GM18508 (cell line): ENCODE measurements around the gene HNRNPC.
"Not testable (repeated sequence)": the region's sequence is repeated elsewhere in the genome, so short reads cannot be mapped to it uniquely, and the experiment has no call there.

Experiments
- ATAC-seq: cut with Tn5 transposase; IDR thresholded peaks from one replicate; pipeline ENCODE4 v1.9.1; 2021; ENCODE audit warnings: moderate number of reproducible peaks; ENCODE audit not compliant: insufficient read depth, unreplicated experiment

HNRNPC gene

GRCh38 chr14:21248739-21249411 lies 20.4 kb downstream of the HNRNPC start:
- ATAC-seq: no peak

- no peak for ATAC-seq
Observed at GRCh38 chr14:21248338-21248737, 20.9 kb downstream of the HNRNPC start.

- no peak for ATAC-seq
Observed at GRCh38 chr14:21245813-21246212, 23.4 kb downstream of the HNRNPC start.

DNA sequence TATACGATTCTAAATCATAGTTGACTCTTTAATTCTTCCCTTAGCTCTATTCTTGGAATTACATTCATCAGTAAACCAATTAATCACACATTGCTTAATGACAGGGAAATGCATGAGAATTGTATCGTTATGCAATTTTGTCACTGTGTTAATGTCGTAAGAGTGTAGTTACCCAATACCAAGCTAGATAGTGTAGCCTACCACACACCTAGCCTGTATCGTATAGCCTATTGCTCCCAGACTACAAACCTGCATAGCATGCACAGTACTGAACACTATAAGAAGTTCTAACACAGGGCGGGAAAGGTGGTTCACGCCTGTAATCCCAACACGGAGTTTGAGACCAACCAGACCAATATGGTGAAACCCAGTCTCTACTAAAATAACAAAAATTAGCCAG lies 24.7 kb downstream of the HNRNPC start:
- ATAC-seq: no peak

- no peak for ATAC-seq
Observed at GRCh38 chr14:21241218-21241819, 27.9 kb downstream of the HNRNPC start.

GRCh38 chr14:21240417-21240816 lies 28.8 kb downstream of the HNRNPC start:
- ATAC-seq: no peak

DNA sequence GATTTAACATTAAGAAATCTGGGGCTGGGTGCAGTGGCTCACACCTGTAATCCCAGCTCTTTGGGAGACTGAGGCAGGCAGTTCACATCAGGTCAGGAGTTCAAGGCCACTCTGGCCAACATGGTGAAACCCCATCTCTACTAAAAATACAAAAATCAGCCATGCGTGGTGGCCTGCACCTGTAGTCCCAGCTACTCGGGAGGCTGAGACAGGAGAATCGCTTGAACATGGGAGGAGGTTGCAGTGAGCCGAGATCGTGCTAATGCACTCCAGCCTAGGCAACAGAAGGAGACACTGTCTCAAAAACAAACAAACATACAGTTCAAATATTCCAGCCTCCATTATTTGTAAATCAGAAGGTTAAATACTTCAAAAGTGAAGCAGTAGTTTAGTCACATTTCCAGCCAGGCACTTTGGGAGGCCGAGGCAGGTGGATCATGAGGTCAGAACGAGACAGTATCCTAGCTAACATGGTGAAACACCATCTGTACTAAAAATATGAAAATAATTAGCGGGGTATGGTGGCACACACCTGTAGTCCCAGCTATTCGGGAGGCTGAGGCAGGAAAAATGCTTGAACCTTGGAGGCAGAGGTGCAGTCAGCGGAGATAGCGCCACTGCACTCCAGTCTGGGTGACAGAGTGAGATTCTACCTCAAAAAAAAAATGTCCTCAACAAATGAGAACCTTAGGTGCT lies 30.3 kb downstream of the HNRNPC start:
- ATAC-seq: no peak

- ATAC-seq: no peak
Observed at GRCh38 chr14:21236948-21237797, 32.1 kb downstream of the HNRNPC start.

- ATAC-seq: no peak
Observed at GRCh38 chr14:21234112-21234511, 35.1 kb downstream of the HNRNPC start.

- no peak for ATAC-seq
Observed at GRCh38 chr14:21233457-21234076, 35.7 kb downstream of the HNRNPC start.

- no peak for ATAC-seq
Observed at GRCh38 chr14:21231020-21231652, 38.1 kb downstream of the HNRNPC start.

- ATAC-seq: no peak
Observed at GRCh38 chr14:21229821-21230220, 39.4 kb downstream of the HNRNPC start.

DNA sequence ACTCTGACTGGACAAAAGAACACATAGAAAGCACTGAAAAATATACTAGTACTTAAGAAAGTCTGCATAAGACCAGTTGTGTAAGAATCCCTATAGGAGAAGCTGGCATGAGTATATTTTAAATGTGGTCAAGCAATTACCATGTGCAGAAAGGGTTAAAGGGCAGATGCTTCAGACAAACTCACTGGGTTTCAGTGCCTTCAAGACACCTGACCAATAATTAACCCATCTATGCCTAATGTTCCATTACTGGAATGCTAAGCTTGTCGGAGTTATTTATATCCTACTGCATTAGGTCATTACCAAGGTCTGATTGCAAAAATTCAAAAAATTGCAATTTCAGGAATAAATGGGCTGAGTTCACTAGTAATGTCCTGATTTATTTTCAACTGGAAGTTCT lies 41.3 kb downstream of the HNRNPC start:
- no peak for ATAC-seq

DNA sequence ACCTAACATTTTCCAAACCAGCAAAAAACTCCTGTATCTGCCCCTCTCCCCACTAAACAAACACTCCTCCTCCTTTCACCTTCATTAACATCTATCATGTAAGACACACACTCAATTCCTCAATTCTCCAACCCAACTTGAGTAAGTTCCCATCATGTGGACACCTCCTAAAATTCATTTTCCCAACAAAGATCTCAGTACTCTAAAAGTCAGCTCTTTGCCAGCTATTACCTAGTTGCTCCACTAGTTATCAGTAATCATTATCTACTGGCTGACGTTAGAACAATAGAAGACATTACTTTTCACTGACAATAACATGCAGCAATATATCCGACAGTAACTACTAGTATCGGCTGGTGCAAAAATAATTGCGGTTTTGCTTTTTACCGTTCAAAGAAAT lies 42.1 kb downstream of the HNRNPC start:
- ATAC-seq: no peak

DNA sequence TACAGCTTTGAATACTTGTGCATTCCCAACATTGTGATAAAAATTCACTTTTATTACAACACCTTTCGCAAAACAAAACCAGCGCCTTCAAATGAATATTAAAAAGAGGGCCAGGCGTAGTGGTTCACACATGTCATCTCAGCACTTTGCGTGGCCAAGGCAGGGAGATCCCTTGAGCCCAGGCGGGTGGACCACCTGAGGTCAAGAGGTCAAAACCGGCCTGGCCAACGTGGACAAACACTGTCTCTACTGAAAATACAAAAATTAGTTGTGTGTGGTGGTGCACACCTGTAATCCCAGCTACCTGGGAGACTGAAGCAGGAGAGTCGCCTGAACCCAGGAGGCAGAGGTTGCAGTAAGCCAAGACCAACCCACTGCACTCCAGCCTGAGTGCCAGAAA lies 42.8 kb downstream of the HNRNPC start:
- no peak for ATAC-seq

GRCh38 chr14:21225164-21225563 lies 44.1 kb downstream of the HNRNPC start:
- not testable (repeated sequence) for ATAC-seq

DNA sequence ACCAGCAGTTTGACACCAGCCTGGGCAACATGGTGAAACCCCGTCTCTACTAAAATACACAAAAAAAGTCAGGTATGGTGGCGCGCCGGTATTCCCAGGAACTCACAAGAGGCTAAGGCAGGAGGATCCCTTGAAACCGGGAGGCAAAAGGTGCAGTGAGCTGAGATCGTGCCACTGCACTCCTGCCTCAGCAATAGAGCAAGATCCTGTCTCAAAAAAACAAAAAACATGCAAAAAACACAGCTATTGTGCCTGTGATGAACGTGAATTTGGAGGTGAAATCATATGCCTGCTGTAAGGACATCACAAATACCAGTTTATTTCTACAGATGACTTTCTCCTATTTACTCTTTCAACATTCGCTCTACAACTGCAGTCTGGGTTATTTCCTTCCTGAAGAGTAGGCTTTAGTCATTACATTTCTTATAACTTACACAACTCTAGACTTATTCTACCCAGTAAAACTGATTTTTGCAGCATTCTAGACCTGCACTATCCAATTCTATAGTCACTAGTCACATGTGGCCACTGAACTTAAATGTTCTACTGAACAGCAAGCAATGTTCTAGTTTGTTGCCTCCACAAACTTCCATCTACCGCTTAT lies 48.3 kb downstream of the HNRNPC start:
- no peak for ATAC-seq

DNA sequence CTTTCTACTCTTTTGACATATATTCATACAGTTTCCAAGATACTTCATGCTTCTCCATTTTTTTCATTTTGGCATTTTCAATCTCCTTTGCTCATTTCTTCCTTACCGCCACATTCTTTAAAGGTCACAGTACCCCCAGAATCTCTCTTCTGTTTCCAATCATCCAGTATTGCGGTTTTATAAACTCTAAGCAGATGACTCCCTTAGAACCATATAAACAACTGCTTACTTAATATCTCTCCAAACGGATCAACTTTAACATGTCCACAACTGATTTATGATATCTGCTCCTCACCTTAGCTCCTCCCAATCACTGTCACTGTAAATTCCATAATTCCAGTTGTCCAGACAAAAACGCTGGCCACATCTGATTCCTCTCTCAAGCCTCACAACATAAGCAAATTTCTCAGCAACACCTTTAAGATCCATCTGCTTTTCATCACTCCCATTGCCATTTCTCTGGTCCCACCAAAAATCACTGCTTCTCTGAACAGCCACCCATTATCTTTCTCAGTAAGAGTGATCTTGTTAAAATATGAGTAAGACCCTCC lies 49.6 kb downstream of the HNRNPC start:
- ATAC-seq: no peak

GRCh38 chr14:21219120-21219519 lies 50.1 kb downstream of the HNRNPC start:
- ATAC-seq: no peak
